Astrocyte of the cerebellum (primary cell): ENCODE results near the gene COX7A2.

ENCODE experiments used
- DNase-seq: peaks from one replicate; pipeline ENCODE4 v3.0.0-alpha.2; 2011; ENCODE audit warnings: low read depth
- H3K4me3 ChIP-seq: 2 replicates; pipeline ENCODE4 v1.5.1; 2011; ENCODE audit warnings: mild to moderate bottlenecking, low read depth, low read length, moderate library complexity
- in situ Hi-C: cut with HindIII; loops from 2 replicates; pipeline ENCODE4 v1.10.0; 2017; ENCODE audit warnings: low sequenced_read_pairs
- TF ChIP-seq, protein P1 (sequence below): IDR thresholded peaks from 2 replicates; pipeline ENCODE4 v1.5.1; 2012; ENCODE audit warnings: low read length, low read depth, moderate library complexity, mild to moderate bottlenecking; ENCODE audit errors: missing control alignments

Gene COX7A2

GRCh38 chr6:75287424-75287823 is 43.8 kb upstream of the COX7A2 start:
- no peak for DNase-seq
- in situ Hi-C loops = no loop called here
- no peak overlapping the region for H3K4me3 ChIP-seq
- TF ChIP-seq, protein P1, sequence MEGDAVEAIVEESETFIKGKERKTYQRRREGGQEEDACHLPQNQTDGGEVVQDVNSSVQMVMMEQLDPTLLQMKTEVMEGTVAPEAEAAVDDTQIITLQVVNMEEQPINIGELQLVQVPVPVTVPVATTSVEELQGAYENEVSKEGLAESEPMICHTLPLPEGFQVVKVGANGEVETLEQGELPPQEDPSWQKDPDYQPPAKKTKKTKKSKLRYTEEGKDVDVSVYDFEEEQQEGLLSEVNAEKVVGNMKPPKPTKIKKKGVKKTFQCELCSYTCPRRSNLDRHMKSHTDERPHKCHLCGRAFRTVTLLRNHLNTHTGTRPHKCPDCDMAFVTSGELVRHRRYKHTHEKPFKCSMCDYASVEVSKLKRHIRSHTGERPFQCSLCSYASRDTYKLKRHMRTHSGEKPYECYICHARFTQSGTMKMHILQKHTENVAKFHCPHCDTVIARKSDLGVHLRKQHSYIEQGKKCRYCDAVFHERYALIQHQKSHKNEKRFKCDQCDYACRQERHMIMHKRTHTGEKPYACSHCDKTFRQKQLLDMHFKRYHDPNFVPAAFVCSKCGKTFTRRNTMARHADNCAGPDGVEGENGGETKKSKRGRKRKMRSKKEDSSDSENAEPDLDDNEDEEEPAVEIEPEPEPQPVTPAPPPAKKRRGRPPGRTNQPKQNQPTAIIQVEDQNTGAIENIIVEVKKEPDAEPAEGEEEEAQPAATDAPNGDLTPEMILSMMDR = no peak

DNA sequence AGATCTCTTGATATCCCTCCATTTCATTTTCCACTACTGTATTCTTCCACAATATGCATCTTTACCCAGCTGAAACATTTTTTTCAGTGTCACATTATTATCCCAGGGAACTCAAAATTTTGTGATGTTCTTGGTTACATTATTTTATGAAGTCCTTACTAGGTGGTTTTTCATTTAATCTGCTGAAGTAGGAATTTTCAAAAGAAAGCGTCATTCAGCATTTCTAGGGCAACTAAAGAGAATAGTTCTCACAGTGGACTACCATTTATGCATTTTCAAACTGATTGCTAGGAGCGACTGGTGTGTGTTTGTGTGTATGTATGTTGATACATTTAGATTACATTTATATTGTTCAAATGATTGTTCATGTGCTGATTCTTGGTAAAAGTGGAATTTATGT is 43.4 kb upstream of the COX7A2 start:
- no peak overlapping the region for H3K4me3 ChIP-seq
- no peak for DNase-seq
- in situ Hi-C loops = no loop called here
- TF ChIP-seq, protein P1 = no peak

DNA sequence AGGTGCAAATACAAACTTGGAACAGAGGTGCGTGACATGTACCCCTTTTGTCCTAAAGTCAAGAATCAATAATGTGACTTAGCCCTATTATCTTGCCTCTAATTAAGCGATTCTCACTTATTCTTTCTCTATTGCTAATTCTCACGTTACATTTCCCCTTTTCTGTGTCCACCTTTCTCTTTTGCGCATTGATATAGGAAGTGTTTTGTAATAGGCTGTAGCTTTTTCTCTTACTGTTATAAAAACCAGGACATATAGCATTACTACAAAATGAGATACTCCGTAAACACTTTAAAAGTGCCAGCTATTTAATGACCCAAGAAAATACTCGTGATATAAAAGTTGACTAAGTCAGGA is 41.7 kb upstream of the COX7A2 start:
- no peak for DNase-seq
- H3K4me3 ChIP-seq = peak overlapping the region; percentile 91
- in situ Hi-C loops = no loop called here
- TF ChIP-seq, protein P1 = no peak

DNA sequence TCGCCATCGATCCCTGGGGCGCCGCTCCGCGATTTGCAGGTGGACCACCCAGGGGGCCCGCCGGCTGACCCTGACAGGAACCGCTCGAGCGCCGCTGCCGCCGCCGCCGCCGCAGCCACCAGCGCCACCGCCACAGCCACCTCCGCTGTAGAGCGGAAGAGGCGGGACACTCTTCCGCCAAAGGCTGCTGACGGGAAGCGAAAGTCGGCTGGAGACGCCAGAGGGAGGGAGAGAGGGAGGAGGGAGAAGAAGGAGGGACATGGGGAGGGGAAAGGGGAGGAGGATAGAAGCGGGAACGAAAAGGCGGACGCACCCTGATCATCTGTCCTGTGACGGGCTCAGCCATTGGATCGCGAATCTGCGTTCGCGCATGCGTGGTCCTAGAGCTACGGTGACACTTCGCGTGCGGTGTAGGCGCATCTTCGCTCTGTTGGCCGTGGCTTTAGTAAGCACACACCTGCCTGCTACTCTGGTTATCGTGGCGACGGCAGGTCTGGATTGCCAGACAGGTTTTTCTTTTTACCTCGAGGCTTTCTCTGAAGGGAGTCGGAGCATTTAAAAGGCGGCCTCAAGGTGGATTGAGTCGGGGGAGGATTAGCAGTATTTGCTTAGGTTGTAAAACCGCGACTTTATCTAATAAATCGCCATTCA is 41.2 kb upstream of the COX7A2 start, which contains the start of gene TMEM30A:
TSS of gene TMEM30A (minus strand) at position 161 of the 651 bp plus-strand sequence. CDS start at position 7, 154 bp downstream.
- in situ Hi-C loops = no loop called here
- H3K4me3 ChIP-seq = peak within 1 kb of the TSS; percentile 91
- DNase-seq = peak; percentile 98
- TF ChIP-seq, protein P1 = no peak

DNA sequence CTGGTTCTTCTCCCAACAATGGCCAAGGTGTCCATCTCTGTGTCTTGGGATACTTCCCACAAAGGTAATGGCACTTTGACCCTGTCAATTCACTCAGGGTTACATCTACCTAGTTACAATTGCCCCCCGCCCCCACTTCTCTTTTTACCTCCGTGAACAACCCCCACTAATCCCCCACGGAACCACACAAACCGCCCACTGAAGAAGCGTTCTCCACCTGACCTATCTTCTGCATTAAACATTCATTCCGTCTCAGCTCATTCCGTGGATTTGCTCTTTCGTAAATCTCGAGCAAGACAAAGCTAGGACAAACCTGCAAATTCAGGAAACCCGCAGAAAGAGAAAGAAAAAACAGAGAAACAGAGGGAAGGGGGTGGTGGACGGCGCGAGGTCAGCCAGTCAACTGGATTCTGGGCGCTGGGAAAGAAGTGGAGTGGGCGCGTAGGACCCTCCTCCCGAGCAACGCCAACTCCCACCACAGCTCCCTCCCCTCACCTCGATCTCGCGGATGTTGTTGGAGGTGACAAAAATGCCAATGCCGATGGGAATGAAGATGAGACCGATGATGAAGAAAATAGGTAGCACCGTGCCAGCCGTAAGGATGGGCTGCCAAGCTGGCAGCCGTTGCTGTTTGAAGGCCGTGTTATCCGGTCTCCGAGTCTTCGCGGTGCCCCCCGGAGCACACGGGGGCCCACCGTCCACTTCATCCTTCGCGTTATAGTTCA is 40.5 kb upstream of the COX7A2 start:
- no peak for DNase-seq
- peak overlapping the region; percentile 91 for H3K4me3 ChIP-seq
- in situ Hi-C loops = no loop called here
- TF ChIP-seq, protein P1 = no peak

DNA sequence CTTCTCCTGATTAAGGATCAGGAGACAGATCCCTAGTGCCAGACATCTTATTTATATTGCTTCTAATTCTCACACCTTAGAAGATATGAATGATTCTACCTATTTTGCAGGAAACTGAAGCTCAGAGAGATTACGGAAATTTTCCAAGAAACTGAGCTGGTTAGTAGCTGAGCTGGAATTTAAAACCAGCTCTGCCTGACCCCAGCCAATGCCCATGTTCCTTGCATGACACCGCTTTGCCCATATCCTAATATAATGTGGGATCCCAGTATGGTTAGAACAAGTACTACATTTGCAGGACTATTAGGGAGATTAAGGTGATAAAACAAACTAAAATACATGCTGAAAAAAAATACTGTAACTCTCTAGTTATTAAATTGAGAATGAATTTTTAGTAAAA is 39.1 kb upstream of the COX7A2 start:
- in situ Hi-C loops = no loop called here
- TF ChIP-seq, protein P1 = no peak
- DNase-seq = no peak
- peak overlapping the region; percentile 91 for H3K4me3 ChIP-seq
